Neural progenitor cell (in vitro differentiated cells): ENCODE data around the gene KCNK3. TPM values are rescaled to one million over a fixed set of nuclear protein-coding genes. Genes with fewer than 3 reads are reported as not detected.

ENCODE experiments used
- DNase-seq: peaks from one replicate; pipeline ENCODE4 v3.0.0-alpha.2; 2016; ENCODE audit warnings: low spot score
- H2AFZ ChIP-seq: fragments of 200-600 bp; sonication (generic); replicated peaks from 2 replicates; pipeline ENCODE4 v1.6.1; 2016; ENCODE audit warnings: antibody characterized with exemption
- H3F3A ChIP-seq: fragments of 200-600 bp; sonication (generic); 2 replicates; pipeline ENCODE4 v1.6.1; 2016; ENCODE audit warnings: antibody characterized with exemption, low read depth
- H3K27ac ChIP-seq: fragments of 200-600 bp; sonication (generic); 2 replicates; pipeline ENCODE4 v1.5.1; 2016; ENCODE audit warnings: mild to moderate bottlenecking
- H3K27me3 ChIP-seq: fragments of 200-600 bp; sonication (generic); 2 replicates; pipeline ENCODE4 v1.6.1; 2016; ENCODE audit warnings: mild to moderate bottlenecking, moderate library complexity
- H3K36me3 ChIP-seq: fragments of 200-600 bp; sonication (generic); 2 replicates; pipeline ENCODE4 v1.5.1; 2016
- H3K4me1 ChIP-seq: fragments of 200-600 bp; sonication (generic); 2 replicates; pipeline ENCODE4 v1.6.1; 2016; ENCODE audit warnings: mixed run types
- H3K4me2 ChIP-seq: fragments of 200-600 bp; sonication (generic); 2 replicates; pipeline ENCODE4 v1.6.1; 2016
- H3K4me3 ChIP-seq: fragments of 200-600 bp; sonication (generic); 2 replicates; pipeline ENCODE4 v1.5.1; 2016
- H3K79me2 ChIP-seq: fragments of 200-600 bp; sonication (generic); 2 replicates; pipeline ENCODE4 v1.6.1; 2016; ENCODE audit warnings: low read depth
- H3K9ac ChIP-seq: fragments of 200-600 bp; sonication (generic); 2 replicates; pipeline ENCODE4 v1.6.1; 2016
- H3K9me3 ChIP-seq: fragments of 200-600 bp; sonication (generic); 2 replicates; pipeline ENCODE4 v1.5.1; 2016; ENCODE audit warnings: low read depth
- H4K20me1 ChIP-seq: fragments of 200-600 bp; sonication (generic); 2 replicates; pipeline ENCODE4 v1.6.1; 2016; ENCODE audit warnings: low read depth
- H3K27ac Mint-ChIP-seq: 3 replicates; pipeline ENCODE4 v1.8.0; 2021; ENCODE audit warnings: mixed read lengths
- H3K27me3 Mint-ChIP-seq: 2 replicates; pipeline ENCODE4 v1.8.0; 2022; ENCODE audit warnings: low read depth, mild to moderate bottlenecking, inconsistent platforms, moderate library complexity, mixed read lengths; ENCODE audit not compliant: insufficient read depth
- H3K36me3 Mint-ChIP-seq: 3 replicates; pipeline ENCODE4 v1.8.0; 2021; ENCODE audit warnings: mixed read lengths
- H3K4me1 Mint-ChIP-seq: 3 replicates; pipeline ENCODE4 v1.8.0; 2021; ENCODE audit warnings: mixed read lengths
- H3K4me3 Mint-ChIP-seq: 3 replicates; pipeline ENCODE4 v1.8.0; 2021; ENCODE audit warnings: mild to moderate bottlenecking, moderate library complexity, mixed read lengths
- H3K9me3 Mint-ChIP-seq: 3 replicates; pipeline ENCODE4 v1.8.0; 2020; ENCODE audit warnings: mixed read lengths
- CTCF ChIP-seq: fragments of 200-600 bp; sonication (generic); IDR thresholded peaks from 2 replicates; pipeline ENCODE4 v1.5.1; 2017; ENCODE audit warnings: antibody characterized with exemption, mild to moderate bottlenecking
- EZH2 ChIP-seq: fragments of 200-600 bp; sonication (generic); IDR thresholded peaks from 2 replicates; pipeline ENCODE4 v1.6.1; 2017; ENCODE audit warnings: antibody characterized with exemption, mild to moderate bottlenecking, moderate library complexity
- EZH2phosphoT487 ChIP-seq: fragments of 200-600 bp; sonication (generic); IDR thresholded peaks from 2 replicates; pipeline ENCODE4 v1.6.1; 2017; ENCODE audit warnings: antibody characterized with exemption
- total RNA-seq: library from RNA; depleted of rRNA; stranded (reverse); fragments of >200 nt; gene quantifications from 2 replicates; pipeline ENCODE4 v1.2.3, GENCODE V29; 2015; ENCODE audit warnings: low replicate concordance

The KCNK3 gene
- total RNA-seq, 1 donor from 2014 or later, result not detected

GRCh38 chr2:26706616-26707473, 14.3 kb downstream of the KCNK3 start:
- Histone ChIP-seq H3K36me3 (no peaks in the 10 kb centered on the region), H3K9ac (no peak overlapping the region), H3K27ac (no peak overlapping the region), H2AFZ (no peak overlapping the region), H3K4me1 (peaks cover 10% of the 10 kb centered on the region), H3K79me2 (no peaks in the 10 kb centered on the region), H3K9me3 (no peaks in the 10 kb centered on the region), H3K27me3 (no peaks in the 10 kb centered on the region), H3K4me3 (no peak overlapping the region), H3K4me2 (peak overlapping the region; percentile 31), H4K20me1 (no peaks in the 10 kb centered on the region), H3F3A (no peaks in the 10 kb centered on the region)
- no peak for TF ChIP-seq CTCF
- no peak for TF ChIP-seq EZH2
- TF ChIP-seq EZH2phosphoT487, result no peak
- DNase-seq, result peak; percentile 62
- H3K27me3 Mint-ChIP-seq, result peaks cover 5% of the 10 kb centered on the region
- peak overlapping the region; percentile 54 for H3K27ac Mint-ChIP-seq
- peaks cover 40% of the 10 kb centered on the region for H3K4me1 Mint-ChIP-seq
- no peaks in the 10 kb centered on the region for H3K9me3 Mint-ChIP-seq
- H3K36me3 Mint-ChIP-seq, result no peaks in the 10 kb centered on the region
- H3K4me3 Mint-ChIP-seq, result no peak overlapping the region

DNA sequence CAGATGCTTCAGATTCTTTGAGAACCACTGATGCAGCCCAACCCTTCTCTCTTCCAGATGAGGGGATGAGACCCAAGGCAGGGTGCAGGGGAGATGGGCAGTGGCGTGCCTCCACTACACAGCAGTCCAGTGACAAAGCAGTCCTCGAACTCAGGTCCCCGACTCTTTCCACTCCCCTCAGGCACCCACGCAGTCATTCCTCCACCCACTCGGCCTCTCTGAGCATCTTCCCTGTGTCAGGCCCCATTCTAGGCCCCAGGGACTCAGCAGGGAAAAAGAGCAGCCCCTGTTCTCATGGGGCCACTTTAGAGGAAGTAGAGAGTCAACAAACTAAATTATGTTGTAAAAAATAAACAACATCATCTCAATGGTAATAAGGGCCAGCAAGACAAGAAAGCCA, 15.2 kb downstream of the KCNK3 start:
- H3K27ac Mint-ChIP-seq, result peak overlapping the region; percentile 87
- peaks cover 40% of the 10 kb centered on the region for H3K4me1 Mint-ChIP-seq
- Histone ChIP-seq H3K9me3 (no peaks in the 10 kb centered on the region), H2AFZ (no peak overlapping the region), H3F3A (no peaks in the 10 kb centered on the region), H3K4me2 (no peak overlapping the region), H3K4me1 (peaks cover 10% of the 10 kb centered on the region), H3K79me2 (no peaks in the 10 kb centered on the region), H4K20me1 (no peaks in the 10 kb centered on the region), H3K27ac (no peak overlapping the region), H3K36me3 (no peaks in the 10 kb centered on the region), H3K9ac (no peak overlapping the region), H3K27me3 (no peaks in the 10 kb centered on the region), H3K4me3 (no peak overlapping the region)
- no peak for DNase-seq
- no peaks in the 10 kb centered on the region for H3K36me3 Mint-ChIP-seq
- TF ChIP-seq EZH2, result no peak
- no peak for TF ChIP-seq EZH2phosphoT487
- no peak for TF ChIP-seq CTCF
- H3K4me3 Mint-ChIP-seq, result no peak overlapping the region
- peaks cover 3% of the 10 kb centered on the region for H3K27me3 Mint-ChIP-seq
- H3K9me3 Mint-ChIP-seq, result no peaks in the 10 kb centered on the region

DNA sequence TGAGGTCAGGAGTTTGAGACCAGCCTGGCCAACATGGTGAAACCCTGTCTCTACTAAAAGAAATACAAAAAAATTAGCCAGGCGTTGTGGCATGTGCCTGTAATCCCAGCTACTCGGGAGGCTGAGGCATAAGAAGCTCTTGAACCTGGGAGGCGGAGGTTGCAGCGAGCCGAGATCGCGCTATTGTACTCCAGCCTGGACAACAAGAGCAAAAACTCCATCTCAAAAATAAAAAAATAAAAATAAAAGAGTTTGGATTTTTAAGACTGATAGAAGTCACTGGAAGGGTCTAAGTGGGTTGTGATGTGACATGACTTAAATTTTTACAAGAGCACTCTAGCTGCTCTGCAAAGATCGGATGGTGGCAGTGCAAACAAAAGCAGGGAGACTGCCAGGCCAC, 15.9 kb downstream of the KCNK3 start:
- Histone ChIP-seq H4K20me1 (no peaks in the 10 kb centered on the region), H3K4me2 (no peak overlapping the region), H3K27ac (no peak overlapping the region), H3K4me3 (no peak overlapping the region), H3K79me2 (no peaks in the 10 kb centered on the region), H2AFZ (no peak overlapping the region), H3F3A (no peaks in the 10 kb centered on the region), H3K27me3 (no peaks in the 10 kb centered on the region), H3K36me3 (no peaks in the 10 kb centered on the region), H3K9me3 (no peaks in the 10 kb centered on the region), H3K4me1 (peaks cover 10% of the 10 kb centered on the region), H3K9ac (no peak overlapping the region)
- H3K36me3 Mint-ChIP-seq, result no peaks in the 10 kb centered on the region
- DNase-seq, result no peak
- H3K27me3 Mint-ChIP-seq, result peaks cover 8% of the 10 kb centered on the region
- peaks cover 43% of the 10 kb centered on the region for H3K4me1 Mint-ChIP-seq
- no peak overlapping the region for H3K4me3 Mint-ChIP-seq
- TF ChIP-seq EZH2phosphoT487 (no peak), EZH2 (no peak), CTCF (no peak)
- no peaks in the 10 kb centered on the region for H3K9me3 Mint-ChIP-seq
- H3K27ac Mint-ChIP-seq, result peak overlapping the region; percentile 3
